ENCODE measurements around the gene MRPL27. TPM values are rescaled to one million over a fixed set of nuclear protein-coding genes. Genes with fewer than 3 reads are reported as not detected.

Gene MRPL27
- total RNA-seq, 1 donor from 2014 or later = 55.8 TPM

DNA sequence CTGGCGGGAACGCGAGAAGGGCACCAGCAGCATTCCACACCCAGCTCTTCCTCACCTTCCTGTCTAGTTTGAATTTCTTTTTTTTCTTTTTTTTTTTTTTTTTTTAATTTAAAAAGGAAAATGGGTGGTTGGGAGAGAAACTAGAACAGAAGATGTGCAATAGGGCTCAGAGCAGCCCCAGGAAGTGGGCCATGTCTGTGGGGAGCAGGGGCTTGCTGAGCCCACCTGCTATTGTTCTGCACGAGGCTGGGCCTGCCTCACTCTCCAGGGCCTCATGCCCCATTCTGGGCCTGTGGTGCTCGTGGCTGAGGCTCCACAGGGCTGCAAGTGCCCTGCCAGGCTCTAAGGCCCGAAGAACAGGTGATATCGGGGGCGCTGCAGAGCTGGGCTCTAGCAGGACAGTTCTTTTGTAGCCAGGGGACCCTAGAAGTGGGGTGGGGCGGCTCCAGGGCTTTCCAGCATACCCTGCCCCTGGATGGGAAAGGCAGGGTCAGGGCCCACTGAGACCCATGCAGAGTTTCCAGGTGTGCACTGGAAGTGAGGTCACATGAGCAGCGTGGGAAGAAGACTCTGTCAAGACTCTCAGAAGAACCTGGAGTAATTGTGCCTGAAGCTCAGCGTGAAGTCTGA, 12.4 kb downstream of the MRPL27 start:
- DNase-seq (ENCODE audit: low read depth in 2 of 2) = no peak

DNA sequence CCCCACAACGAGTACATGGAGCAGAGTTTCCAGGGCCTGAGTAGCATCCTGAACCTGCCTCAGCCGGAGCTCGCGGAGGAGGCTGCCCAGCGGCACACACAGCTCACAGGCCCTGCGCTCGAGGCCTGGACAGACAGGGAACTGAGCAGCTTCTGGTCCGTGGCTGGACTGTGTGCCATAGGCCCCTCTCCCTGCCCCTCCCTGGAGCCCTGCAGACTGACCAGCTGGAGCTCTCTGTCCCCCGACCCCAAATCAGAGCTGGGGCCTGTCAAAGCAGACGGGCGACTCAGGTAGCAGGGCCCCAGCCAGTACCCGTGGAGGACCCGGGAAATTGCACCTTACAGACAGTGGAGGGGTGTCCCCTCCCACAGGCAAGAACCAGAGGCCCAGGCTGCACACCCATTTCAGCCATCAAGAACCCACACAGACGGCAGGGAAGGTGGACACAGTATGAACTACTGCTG, 13.0 kb downstream of the MRPL27 start:
- DNase-seq (ENCODE audit: low read depth in 2 of 2) = no peak

DNA sequence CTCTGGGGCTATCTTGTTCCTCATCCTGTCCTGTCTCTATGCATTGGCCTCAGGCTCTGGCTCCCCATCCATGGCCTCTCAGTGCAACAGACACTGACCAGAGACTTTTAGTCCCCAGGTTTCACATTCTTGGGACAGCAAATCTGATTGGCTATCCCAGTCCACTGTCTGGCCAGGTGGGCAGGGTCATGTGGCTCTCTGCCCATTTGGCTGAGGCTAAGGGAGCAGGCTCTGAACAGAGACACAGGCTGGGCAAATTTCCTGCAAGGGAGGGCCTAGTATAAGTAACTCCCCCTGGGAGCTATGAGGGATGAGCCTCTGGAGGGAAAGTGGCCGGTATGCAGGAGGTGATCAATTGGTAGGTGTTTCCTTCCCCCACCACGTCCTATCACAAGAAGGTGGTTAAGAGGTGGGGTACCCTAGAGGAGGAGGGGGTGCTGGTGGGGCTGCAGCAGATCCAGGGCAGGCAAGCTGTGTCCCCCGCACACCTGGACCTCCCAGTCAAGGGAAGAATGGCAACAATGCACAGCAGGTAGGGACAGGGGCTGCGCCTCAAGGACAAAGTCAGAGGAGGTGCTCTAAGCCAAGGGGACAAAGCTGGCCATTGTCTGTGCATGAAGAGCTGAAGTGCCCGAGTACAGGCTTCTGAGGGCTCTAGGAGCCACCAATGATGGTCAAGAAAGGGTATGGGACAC, 13.8 kb downstream of the MRPL27 start:
- DNase-seq (ENCODE audit: low read depth in 2 of 2) = no peak

DNA sequence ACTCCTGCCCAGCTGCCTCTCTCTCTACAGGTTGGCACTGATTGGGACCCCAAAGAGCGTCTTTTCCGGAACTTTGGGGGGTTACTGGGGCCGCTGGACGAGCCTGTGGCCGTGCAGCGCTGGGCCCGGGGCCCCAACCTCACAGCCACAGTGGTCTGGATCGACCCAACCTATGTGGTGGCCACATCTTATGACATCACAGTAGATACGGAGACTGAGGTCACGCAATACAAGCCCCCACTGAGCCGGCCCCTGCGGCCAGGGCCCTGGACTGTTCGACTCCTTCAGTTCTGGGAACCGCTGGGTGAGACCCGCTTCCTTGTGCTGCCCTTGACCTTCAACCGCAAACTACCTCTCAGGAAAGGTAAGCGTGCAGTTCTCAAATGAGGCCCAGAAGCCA, 14.8 kb downstream of the MRPL27 start:
- no peak for DNase-seq (ENCODE audit: low read depth in 2 of 2)

DNA sequence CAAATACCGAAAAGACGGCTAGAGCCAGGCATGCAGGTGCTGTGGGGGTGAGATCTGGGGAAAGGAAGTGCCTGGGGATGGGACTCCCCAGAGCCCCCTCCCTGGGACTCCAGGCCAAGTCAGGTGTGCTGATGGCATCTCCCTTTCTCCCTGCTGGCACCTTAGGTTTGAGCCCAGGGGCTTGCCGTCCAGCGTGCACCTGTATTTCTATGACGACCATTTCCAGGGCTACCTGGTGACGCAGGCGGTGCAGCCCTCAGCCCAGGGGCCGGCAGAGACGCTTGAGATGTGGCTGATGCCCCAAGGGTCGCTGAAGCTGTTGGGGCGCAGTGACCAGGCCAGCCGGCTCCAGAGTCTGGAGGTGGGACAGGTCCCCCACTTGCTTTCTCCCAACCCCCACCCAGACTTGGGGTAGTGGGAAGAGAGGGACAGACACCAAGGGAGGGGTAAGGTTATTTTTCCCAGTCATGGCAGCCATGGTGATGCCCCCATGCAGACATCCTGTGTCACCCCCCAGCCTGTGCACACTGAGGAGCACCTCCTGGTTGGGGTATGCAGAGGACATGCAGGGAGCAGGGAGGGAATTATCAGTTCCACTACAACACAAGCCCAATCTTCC, 16.0 kb downstream of the MRPL27 start:
- DNase-seq (ENCODE audit: low read depth in 2 of 2) = no peak

DNA sequence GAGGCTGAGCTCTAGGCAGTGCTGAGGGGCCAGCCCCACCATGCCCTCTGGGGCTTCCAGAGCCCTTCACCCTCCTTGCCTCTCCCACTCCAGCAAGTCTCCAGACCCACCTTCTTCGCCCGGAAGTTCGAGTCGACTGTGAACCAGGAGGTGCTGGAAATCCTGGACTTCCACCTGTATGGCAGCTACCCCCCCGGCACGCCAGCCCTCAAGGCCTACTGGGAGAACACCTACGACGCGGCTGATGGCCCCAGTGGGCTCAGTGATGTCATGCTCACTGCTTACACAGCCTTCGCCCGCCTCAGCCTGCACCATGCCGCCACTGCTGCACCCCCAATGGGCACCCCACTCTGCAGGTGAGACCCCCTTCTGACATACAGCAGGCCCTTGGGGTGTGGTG, 16.6 kb downstream of the MRPL27 start:
- DNase-seq (ENCODE audit: low read depth in 2 of 2) = no peak

DNA sequence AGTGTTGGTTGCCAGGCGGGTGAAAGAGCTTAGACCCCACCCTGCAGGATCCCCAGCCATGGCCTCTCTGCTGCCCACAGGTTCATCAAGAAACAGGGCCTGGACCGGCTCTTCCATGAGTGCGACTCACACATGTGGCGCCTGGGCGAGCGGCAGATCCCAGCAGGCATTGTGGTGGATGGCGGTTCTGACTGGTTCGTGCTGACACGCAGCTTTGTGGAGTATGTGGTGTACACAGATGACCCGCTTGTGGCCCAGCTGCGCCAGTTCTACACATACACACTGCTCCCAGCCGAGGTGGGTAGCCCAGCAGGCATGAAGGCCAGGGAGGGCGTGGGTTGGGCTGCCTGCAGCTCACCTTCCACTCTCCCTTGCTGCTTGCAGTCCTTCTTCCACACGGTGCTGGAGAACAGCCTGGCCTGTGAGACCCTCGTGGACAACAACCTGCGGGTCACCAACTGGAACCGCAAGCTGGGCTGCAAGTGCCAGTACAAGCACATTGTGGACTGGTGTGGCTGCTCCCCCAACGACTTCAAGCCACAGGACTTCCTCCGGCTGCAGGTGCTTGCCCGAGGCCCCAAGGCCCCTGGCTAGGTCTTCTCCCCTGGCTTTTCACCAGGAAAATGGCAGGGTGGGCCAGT, 17.2 kb downstream of the MRPL27 start:
- DNase-seq (ENCODE audit: low read depth in 2 of 2) = no peak

DNA sequence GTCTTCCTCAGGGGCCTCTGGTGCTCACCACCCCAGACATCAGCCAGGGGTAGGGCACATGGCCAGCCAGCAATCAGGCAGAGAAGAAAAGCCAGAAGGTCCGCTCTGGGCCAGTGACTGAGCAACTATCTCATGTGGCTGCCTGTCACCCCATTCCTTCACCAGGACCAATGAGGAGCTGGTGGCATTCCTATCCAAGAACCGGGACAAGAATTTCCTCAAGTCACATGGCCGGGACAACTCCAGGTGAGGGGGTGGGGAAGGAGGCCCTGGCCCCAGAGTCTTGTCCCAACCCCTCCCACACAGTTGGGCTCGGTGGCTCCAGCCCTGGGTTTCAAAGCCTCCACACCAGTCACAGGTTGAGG, 17.7 kb downstream of the MRPL27 start:
- DNase-seq (ENCODE audit: low read depth in 2 of 2) = no peak

DNA sequence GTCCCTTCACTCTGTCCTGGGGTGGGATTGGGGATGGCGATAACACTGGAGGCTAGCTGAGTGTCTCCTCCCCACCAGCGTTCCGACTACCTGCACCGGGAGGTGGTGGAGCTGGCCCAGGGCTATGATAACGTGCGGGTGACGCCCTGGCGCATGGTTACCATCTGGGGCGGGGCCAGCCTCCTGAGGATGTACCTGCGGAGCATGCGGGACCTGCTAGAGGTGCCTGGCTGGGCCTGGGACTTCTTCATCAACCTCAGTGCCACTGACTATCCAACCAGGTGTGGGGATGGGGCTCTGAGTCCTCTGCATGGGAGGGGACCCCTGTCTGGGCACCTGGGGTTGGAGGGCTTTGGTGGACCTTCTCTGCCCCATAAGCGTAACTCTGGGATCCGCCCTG, 18.2 kb downstream of the MRPL27 start:
- no peak for DNase-seq (ENCODE audit: low read depth in 2 of 2)

DNA sequence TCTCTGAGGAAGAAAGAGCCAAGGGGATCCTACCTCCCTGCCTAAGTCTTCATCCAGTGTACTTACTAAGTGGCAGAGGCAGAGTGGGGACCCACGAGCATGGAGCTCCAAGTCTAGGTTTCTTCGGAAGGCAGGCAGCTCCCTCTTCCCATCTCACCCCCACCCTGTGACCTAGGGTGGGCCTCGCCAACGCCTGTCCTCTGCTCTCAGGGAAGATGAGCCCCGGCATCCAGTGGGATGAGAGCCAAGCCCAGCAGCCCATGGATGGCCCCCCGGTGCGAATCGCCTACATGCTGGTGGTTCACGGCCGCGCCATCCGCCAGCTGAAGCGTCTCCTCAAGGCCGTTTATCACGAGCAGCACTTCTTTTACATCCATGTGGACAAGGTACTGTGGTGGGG, 18.8 kb downstream of the MRPL27 start:
- no peak for DNase-seq (ENCODE audit: low read depth in 2 of 2)

DNA sequence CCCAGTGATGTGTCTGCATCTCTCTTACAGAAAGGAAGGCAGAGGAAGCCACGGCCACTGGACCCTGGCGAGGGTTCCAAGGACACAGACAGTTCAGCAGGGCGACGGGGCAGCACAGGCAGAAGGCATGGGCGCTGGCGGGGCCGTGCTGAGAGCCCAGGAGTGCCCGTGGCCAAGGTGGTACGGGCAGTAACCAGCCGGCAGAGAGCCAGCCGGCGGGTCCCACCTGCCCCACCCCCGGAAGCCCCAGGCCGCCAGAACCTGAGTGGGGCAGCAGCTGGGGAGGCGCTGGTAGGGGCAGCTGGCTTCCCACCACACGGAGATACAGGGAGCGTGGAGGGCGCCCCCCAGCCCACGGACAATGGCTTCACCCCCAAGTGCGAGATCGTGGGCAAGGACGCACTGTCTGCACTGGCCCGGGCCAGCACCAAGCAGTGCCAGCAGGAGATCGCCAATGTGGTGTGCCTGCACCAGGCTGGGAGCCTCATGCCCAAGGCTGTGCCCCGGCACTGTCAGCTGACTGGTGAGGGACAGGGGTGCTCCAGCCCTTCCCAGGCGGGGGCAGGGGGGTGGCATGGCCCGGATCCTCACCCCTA, 19.3 kb downstream of the MRPL27 start:
- DNase-seq (ENCODE audit: low read depth in 2 of 2) = no peak

DNA sequence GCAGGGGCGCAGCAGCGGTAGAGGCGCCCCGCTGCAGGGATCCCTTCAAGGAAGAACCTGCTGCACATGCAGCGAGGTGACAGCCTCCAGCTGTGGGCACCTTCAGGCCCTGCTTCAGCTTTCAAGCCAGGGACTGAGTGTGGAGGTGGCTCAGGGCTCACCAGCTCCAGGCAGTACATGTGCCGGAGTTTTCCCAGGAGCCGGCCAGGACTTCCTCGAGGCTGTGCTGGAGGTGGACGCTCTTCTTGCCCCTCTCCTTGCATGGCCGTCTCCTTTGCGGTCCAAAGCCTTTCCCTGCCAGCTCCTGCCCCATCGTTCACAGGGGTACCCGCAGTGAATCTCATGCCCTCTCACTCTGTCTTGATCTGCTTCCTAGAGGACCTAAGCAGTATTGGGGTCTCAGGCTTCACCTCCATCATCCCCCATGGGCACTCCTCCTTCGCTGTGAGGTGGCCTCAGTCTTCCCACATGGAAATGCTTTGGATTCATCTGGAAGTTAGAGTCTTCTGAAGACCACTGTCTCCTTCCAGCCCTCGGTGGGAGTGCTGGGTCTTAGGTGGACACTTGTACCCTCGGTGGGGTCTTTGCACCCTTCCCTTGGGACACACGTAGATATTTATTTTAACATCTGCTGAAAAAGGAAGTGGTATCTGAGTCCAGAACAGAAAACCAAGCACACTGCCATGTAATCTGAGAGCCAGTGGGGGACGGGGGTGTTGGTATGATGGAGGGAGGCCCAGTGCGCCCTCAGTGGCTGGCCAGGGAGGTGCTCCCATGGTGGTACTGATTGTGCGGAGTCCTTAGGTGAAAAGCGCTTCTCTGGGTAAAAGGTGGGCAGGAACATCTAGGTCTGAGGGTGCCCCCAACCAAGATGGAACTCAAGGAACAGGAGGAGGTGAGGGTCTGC, 20.0 kb downstream of the MRPL27 start:
- no peak for DNase-seq (ENCODE audit: low read depth in 2 of 2)

DNA sequence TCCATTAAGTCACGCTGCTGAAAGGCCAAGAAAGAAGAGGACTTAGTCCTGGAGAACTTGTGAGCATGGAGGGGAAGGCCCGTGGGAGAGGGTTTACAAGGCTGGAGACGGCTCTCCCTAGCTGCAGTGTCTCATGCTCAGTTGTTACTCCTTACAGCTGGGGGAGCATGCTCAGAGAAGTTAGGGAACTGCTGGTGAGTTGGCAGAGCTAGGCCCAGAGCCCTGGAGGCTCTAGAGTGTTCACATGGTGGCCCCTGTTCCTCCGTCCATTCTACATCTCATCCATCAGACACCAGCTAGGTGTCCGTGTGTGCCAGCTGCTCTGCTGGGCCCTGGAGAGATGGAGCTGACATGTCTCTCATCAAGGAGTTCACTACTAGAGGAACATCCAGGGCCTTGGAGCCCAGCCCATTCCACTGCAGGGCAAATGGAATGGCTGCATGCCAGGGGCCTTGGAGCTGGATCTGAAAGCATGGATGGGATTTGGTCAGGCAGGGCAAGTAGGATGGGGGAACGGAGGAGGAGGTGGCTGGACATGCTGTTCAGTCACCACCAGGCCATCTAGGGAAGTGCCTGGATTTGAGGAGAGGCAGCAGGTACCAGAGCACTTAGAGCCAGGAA, 20.8 kb downstream of the MRPL27 start:
- no peak for DNase-seq (ENCODE audit: low read depth in 2 of 2)

DNA sequence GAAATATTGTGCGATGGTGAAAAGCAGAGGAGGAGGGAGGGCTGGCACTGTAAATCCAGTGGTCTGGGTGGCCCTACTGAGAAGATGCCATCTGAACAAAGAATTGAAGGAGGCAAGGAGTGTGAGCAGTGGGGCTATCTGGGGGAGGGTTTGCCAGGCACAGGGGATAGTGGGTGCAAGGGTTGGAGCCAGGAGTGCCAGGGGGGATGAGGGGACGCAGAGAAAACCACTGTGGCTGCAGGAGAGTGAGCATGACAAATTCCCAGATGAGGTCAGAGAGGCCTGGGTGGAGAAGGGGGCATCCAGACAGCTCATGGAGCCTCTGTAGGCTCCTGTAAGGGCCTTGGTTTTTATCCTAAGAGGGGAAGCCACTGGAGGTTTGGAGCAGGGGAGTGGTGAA, 22.3 kb downstream of the MRPL27 start:
- no peak for DNase-seq (ENCODE audit: low read depth in 2 of 2)

DNA sequence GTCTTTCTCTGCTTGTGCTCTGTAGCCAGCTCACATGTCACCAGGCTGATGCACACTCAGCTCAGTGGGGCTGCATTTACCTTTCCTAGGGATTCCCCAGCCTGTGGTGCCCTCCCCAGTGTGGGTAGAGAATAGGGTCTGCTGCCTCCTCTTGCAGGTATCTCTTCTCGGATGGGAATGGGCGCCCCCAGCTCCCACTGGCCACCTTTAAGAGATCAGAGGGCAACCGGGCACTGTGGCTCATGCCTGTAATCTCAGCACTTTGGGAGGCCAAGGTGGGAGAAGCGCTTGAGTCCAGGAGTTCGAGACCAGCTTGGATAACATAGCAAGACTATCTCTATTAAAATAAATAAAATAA, 23.8 kb downstream of the MRPL27 start:
- DNase-seq (ENCODE audit: low read depth in 2 of 2) = no peak

DNA sequence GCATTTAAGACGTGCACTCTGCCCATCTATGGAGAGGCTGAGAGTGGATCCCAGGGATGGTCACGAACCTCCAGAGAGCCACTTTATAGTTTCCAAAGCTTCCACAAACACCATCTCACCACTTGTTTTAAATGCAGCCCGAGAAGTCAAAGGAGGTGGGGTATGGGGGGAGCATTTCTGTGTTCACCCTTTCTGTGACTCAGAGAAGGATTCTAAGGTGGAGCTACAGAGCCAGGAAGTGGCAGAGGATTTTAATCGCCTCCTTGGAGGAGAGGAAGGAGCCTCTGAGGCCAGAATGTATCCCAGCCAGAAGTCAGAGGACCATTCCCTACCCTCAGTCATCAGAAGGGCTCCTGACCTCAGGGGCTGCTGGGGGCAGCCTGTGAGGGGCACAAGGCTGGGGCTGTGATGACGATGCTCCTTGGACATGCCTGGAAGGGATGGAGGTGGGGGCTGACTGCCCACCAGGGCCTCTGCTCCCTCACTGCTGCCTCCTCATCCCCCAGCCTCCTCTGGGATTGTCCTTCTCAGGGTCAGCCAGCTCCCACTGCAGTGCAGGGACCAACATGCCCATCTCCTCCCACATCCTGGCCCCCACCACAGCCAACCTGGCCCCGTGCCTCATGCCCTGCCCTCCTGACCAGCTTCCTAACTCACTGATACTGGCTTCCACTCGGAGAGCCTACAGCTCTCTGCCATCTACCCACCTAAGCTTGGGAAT, 24.3 kb downstream of the MRPL27 start:
- DNase-seq (ENCODE audit: low read depth in 2 of 2) = peak in 1 of 2 donors; percentile 35

DNA sequence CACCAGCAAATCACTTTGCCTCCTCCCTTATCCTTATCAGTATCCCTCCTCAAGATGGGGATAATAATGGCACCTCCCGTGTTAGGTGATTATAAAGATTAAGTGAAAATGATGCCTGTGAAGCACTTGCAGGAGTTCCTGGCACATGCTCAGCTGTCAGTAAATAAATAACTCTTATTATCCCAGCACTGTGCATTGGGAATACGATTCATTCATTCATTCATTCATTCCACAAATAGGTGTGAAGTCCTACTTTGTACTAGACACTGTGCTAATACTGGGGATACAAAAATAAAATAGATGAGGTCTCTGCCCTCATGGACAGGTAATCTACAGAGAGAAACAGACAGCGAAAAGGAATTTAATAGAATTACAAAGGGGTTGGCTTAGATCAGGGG, 25.1 kb downstream of the MRPL27 start:
- no peak for DNase-seq (ENCODE audit: low read depth in 2 of 2)

DNA sequence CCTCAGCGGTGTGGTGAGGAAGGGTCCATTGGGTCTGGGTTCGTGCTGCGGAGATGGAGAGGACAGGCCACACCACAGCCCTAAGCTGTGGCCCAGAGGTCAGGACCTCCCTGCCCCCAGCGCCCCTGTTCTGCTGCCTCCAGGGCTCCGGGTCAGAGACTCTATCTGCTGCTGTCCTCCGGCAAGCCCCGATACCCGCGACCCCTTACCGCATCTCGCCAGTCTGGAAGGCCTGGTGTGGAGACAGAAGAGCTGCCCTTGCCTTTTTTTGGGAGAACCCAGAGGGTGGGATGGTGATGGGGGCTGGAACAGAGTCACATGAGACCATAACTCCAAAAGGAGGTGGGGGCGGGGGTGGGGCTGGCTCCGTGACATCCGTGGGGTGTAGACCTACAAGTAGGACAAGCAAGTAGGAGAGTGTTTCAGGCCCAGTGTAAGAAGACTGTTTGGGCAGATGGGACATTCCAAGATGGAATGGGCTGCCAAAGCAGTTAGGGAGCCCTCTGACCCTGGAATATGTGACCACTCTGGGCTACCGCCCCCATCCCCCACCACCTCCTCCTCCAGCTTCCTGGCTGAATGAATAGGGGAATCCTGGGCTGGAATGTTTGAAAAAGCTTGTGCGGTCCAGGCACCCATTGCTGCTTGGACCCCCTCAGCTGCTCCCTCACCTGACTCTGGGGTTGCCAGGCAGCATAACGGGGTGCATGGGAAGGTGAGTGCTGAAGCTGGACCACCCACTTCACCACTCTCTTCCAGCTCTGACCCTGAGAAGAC, 25.7 kb downstream of the MRPL27 start:
- no peak for DNase-seq (ENCODE audit: low read depth in 2 of 2)
